HepG2 (cell line): ENCODE results near the gene DAZL. TPM values are rescaled to one million over a fixed set of nuclear protein-coding genes. Genes with fewer than 3 reads are reported as not detected.

Source experiments
- ASH2L ChIP-seq: fragments of 300-600, 200-600 bp; sonication (generic); IDR thresholded peaks from 2 replicates; pipeline ENCODE4 v1.7.0; 2017; ENCODE audit warnings: low read depth, mild to moderate bottlenecking, moderate library complexity, mixed read lengths, low read length; ENCODE audit not compliant: insufficient read length
- ETV6 ChIP-seq: sonication (generic); formaldehyde crosslinking; conservative IDR thresholded peaks from 2 replicates; pipeline ENCODE4 v1.4.0; 2020; ENCODE audit warnings: missing genetic modification reagents
- IKZF5 ChIP-seq: IDR thresholded peaks from 2 replicates; pipeline ENCODE4 v1.6.1; 2018; ENCODE audit warnings: missing genetic modification reagents, mild to moderate bottlenecking, missing compliant biosample characterization
- RERE ChIP-seq: IDR thresholded peaks from 2 replicates; pipeline ENCODE4 v1.6.1; 2016; ENCODE audit warnings: low read depth, missing genetic modification reagents, missing compliant biosample characterization
- SIX4 ChIP-seq: sonication (generic); formaldehyde crosslinking; IDR thresholded peaks from 2 replicates; pipeline ENCODE4 v1.4.0; 2020; ENCODE audit warnings: missing genetic modification reagents
- ZBTB49 ChIP-seq: sonication (generic); formaldehyde crosslinking; IDR thresholded peaks from 2 replicates; pipeline ENCODE4 v1.4.0; 2020; ENCODE audit warnings: missing genetic modification reagents, borderline replicate concordance
- polyA plus RNA-seq, 8 experiments: library from polyadenylated mRNA; depleted of rRNA in 3 of 8; stranded (reverse) in 7 of 8; unstranded in 1 of 8; fragments of >200 nt; fragmentation: Illumina TruSeq in 4 of 8; extraction: Trizol in 4 of 8; gene quantifications; 2 replicates each; pipeline versions ENCODE4 v1.2.1 to v1.2.3, GENCODE V29; 2011 to 2016; ENCODE audit warnings: low read depth in 4 of 8, missing spikeins in 1 of 8, mixed read lengths in 1 of 8; ENCODE audit not compliant: insufficient read depth in 1 of 8
- total RNA-seq, 5 experiments: library from RNA; depleted of rRNA; stranded (reverse); fragments of >200 nt; fragmentation: Illumina TruSeq; extraction: Trizol; gene quantifications; 2 replicates each; pipeline ENCODE4 v1.2.3, GENCODE V29; 2016; ENCODE audit warnings: low read depth in 1 of 5

Gene DAZL
- total and polyA plus RNA-seq, 2 of the 13 experiments (the other 11 are each of a cell fraction or from before 2014, with no cell fraction given) = not detected

- no peak for TF ChIP-seq RERE (CRISPR knock-in tag)
- no peak for TF ChIP-seq SIX4 (CRISPR knock-in tag)
- TF ChIP-seq ETV6 (CRISPR knock-in tag) = no peak
- TF ChIP-seq IKZF5 (CRISPR knock-in tag) = no peak
- no peak for TF ChIP-seq ZBTB49 (CRISPR knock-in tag)
- no peak for TF ChIP-seq ASH2L
- TF ChIP-seq, all 625 proteins: peak for 0
Observed at GRCh38 chr3:16559653-16560365, 45.4 kb downstream of the DAZL start (continued).
